Left lung (tissue), 10 donors: ENCODE results near the gene MTURN. TPM values are rescaled to one million over a fixed set of nuclear protein-coding genes. Genes with fewer than 3 reads are reported as not detected.

Experiments
- ATAC-seq: fragments of 200-7000 bp; cut with Tn5 transposase; one replicate; pipeline ENCODE4 v1.9.1; 2020; ENCODE audit warnings: moderate library complexity
- DNase-seq, 4 donors: peaks; one replicate each; pipeline ENCODE4 v3.0.0-alpha.2; 2013 to 2020
- H3K27ac ChIP-seq, 2 donors: fragments of 200-600 bp; sonication (generic) in 1 of 2; one replicate each; pipeline versions ENCODE4 v1.5.0 to v1.8.0; 2020 to 2021
- H3K27me3 ChIP-seq, 2 donors: fragments of 200-600 bp; sonication (generic) in 1 of 2; one replicate each; pipeline versions ENCODE4 v1.5.0 to v1.8.0; 2020 to 2021
- H3K36me3 ChIP-seq, 2 donors: fragments of 200-600 bp; sonication (generic) in 1 of 2; one replicate each; pipeline versions ENCODE4 v1.5.0 to v1.8.0; 2020 to 2021
- H3K4me1 ChIP-seq, 2 donors: fragments of 200-600 bp; one replicate each; pipeline ENCODE4 v1.8.0; 2021
- H3K4me3 ChIP-seq, 2 donors: fragments of 200-600 bp; sonication (generic) in 1 of 2; one replicate each; pipeline versions ENCODE4 v1.5.0 to v1.8.0; 2020 to 2021; ENCODE audit warnings: mild to moderate bottlenecking in 1 of 2
- H3K9me3 ChIP-seq, 2 donors: fragments of 200-600 bp; sonication (generic) in 1 of 2; one replicate each; pipeline versions ENCODE4 v1.5.0 to v1.8.0; 2020 to 2021
- CTCF ChIP-seq, 2 donors: fragments of 200-600 bp; sonication (generic) in 1 of 2; IDR thresholded peaks; one replicate each; pipeline versions ENCODE4 v1.5.0 to v1.8.0; 2021; ENCODE audit warnings: antibody characterized with exemption in 2 of 2
- intact Hi-C, 2 donors: fragments of 100-400 bp; cut with DNase I; formaldehyde crosslinking; loops; one replicate each; pipeline versions ENCODE4 v1.11.2 to v1.14.2; 2022
- polyA plus RNA-seq, 6 donors: library from polyadenylated mRNA; unstranded; fragments of 120-200 nt; gene quantifications; one replicate each; pipeline ENCODE4 v1.2.1, GENCODE V29; 2013; ENCODE audit not compliant: insufficient read length in 6 of 6
- total RNA-seq, 2 donors: library from RNA; stranded (reverse); fragmentation: NEBNext Ultra II Directional; extraction: Animal tissue kit (Norgen Biotek cat#: 25700); gene quantifications; one replicate each; pipeline ENCODE4 v1.2.1, GENCODE V29; 2021
- donor health status: DM: no; HTN: yes; CAD: no.
- donor health status: DM: no; HTN: no; CAD: no.

The MTURN gene
- total and polyA plus RNA-seq, 8 donors: 15.6 to 78.2 (median 67.0) TPM

GRCh38 chr7:30146127-30146612 lies 11.4 kb downstream of the MTURN start:
- no peaks in the 10 kb centered on the region for H3K9me3 ChIP-seq
- no peak for ATAC-seq
- no peaks in the 10 kb centered on the region for H3K36me3 ChIP-seq
- intact Hi-C loops: no loop called here
- no peak for TF ChIP-seq CTCF (IDR thresholded peaks at IDR 0.05)
- no peak overlapping the region for H3K27ac ChIP-seq
- peak in 1 of 4 donors; percentile 34 for DNase-seq
- no peak overlapping the region for H3K4me3 ChIP-seq
- peaks cover 16 to 36% of the 10 kb centered on the region in 2 donors for H3K4me1 ChIP-seq
- H3K27me3 ChIP-seq: no peaks in the 10 kb centered on the region

- ATAC-seq: no peak
- H3K4me1 ChIP-seq: peaks cover 10 to 34% of the 10 kb centered on the region in 2 donors
- TF ChIP-seq CTCF (IDR thresholded peaks at IDR 0.05): no peak
- no peak overlapping the region for H3K27ac ChIP-seq
- H3K4me3 ChIP-seq: no peak overlapping the region
- H3K36me3 ChIP-seq: no peaks in the 10 kb centered on the region
- no peaks in the 10 kb centered on the region for H3K27me3 ChIP-seq
- intact Hi-C loops: no loop called here
- DNase-seq: peak in 1 of 4 donors; percentile 26
- H3K9me3 ChIP-seq: no peaks in the 10 kb centered on the region
Observed at GRCh38 chr7:30147223-30147622, 12.4 kb downstream of the MTURN start.

- Histone ChIP-seq H3K4me3 (no peak overlapping the region), H3K9me3 (no peaks in the 10 kb centered on the region), H3K36me3 (no peaks in the 10 kb centered on the region), H3K4me1 (peaks cover 6 to 32% of the 10 kb centered on the region in 2 donors), H3K27me3 (no peaks in the 10 kb centered on the region), H3K27ac (no peak overlapping the region)
- no peak for TF ChIP-seq CTCF (IDR thresholded peaks at IDR 0.05)
- no peak for ATAC-seq
- intact Hi-C loops: no loop called here
- DNase-seq: no peak
Observed at GRCh38 chr7:30147785-30148184, 13.0 kb downstream of the MTURN start.

GRCh38 chr7:30148426-30148825 lies 13.6 kb downstream of the MTURN start:
- DNase-seq (peak in 1 of 4 donors; percentile 14), ATAC-seq (no peak)
- peaks cover 3 to 32% of the 10 kb centered on the region in 2 donors for H3K4me1 ChIP-seq
- no peaks in the 10 kb centered on the region for H3K36me3 ChIP-seq
- no peak overlapping the region for H3K4me3 ChIP-seq
- no peak for TF ChIP-seq CTCF (IDR thresholded peaks at IDR 0.05)
- intact Hi-C loops: no loop called here
- H3K27ac ChIP-seq: peak overlapping the region in 1 of 2 donors; percentile 74
- no peaks in the 10 kb centered on the region for H3K27me3 ChIP-seq
- H3K9me3 ChIP-seq: no peaks in the 10 kb centered on the region

- H3K27me3 ChIP-seq: no peaks in the 10 kb centered on the region
- peak overlapping the region in 1 of 2 donors; percentile 74 for H3K27ac ChIP-seq
- peak; percentile 92 for ATAC-seq
Observed at GRCh38 chr7:30148951-30149459, 14.2 kb downstream of the MTURN start.

More at GRCh38 chr7:30148951-30149459, 14.2 kb downstream of the MTURN start:
- Histone ChIP-seq H3K4me1 (peaks cover 3 to 29% of the 10 kb centered on the region in 2 donors), H3K4me3 (no peak overlapping the region), H3K36me3 (no peaks in the 10 kb centered on the region), H3K9me3 (no peaks in the 10 kb centered on the region)
- intact Hi-C loops: no loop called here
- peak in 2 of 4 donors; percentile 74 to 84 for DNase-seq
- no peak for TF ChIP-seq CTCF (IDR thresholded peaks at IDR 0.05)
